Measurements from ENCODE around the gene UGT1A8. TPM values are rescaled to one million over a fixed set of nuclear protein-coding genes. Genes with fewer than 3 reads are reported as not detected.

The UGT1A8 gene
- total and polyA plus RNA-seq, 9 of the 15 experiments (the other 6 are each of a cell fraction or from before 2014, with no cell fraction given) = 0.04 TPM; not detected in 8

DNA sequence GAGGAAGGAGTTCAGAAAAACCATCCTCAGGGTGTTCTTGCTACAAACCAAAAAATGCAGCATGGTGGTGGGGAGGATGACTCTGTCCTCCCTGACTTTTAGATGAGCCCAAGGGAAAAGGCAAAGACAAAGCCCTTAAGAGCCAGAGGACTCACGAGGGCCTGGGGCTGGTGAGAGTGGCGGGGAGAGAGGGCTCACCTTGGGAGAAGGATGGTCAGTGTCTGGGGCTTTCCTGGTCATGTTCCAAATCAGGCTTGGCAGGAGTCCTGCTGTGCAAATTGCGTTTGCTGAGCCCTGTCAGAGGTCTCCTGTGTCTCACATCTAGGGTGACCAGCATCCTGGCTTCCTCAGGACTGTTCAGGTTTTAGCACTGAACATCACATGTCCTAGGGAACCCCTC lies 147.3 kb downstream of the UGT1A8 start (continued):
- TF ChIP-seq POLR2H (tag; IDR thresholded peaks at IDR 0.05; ENCODE audit: low read depth) (no peak), NFIX (CRISPR knock-in tag; IDR thresholded peaks at IDR 0.05; ENCODE audit: low read depth) (no peak), POU5F1 (IDR thresholded peaks at IDR 0.05; ENCODE audit: borderline replicate concordance, low read depth, low read length, partially characterized antibody) (no peak)

DNA sequence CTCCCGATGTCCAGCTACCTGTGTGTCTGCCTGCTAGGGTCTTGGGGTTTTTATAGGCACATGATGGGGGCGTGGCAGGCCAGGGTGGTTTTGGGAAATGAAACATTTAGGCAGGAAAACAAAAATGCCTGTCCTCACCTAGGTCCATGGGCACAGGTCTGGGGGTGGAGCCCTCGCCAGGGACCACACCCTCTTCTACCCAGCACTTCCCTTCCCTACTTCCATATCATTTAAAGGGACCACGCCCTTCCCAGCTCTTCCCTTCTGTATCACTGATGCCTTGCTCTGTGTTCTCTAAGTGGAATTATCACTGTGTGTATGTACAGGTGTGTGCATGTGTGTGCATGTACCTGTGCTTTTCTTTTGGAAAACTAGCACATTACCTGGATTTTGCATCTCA lies 149.0 kb downstream of the UGT1A8 start:
- Histone ChIP-seq H3K9me1 (ENCODE audit: control insufficient read depth, insufficient read depth, low read length) (no peaks in the 10 kb centered on the region), H3K79me2 (ENCODE audit: control insufficient read depth, insufficient read depth, low read length) (no peaks in the 10 kb centered on the region), H3K9me3 (replicated peaks; ENCODE audit: control insufficient read depth, insufficient read depth, low read depth, low read length) (no peaks in the 10 kb centered on the region), H3K4me2 (ENCODE audit: insufficient read depth, low read length) (no peak overlapping the region), H3K27me3 (ENCODE audit: control insufficient read depth in 2 of 2, insufficient read depth in 2 of 2, low read length in 2 of 2) (peaks cover 0 to 7% of the 10 kb centered on the region in 2 experiments; a peak in 3 of 5 replicates), H4K20me1 (replicated peaks; ENCODE audit: control insufficient read depth, insufficient read depth, low read length) (no peaks in the 10 kb centered on the region), H3K27ac (ENCODE audit: extremely low read depth, low read depth, low read length) (no peak overlapping the region), H3K9ac (ENCODE audit: insufficient read depth in 1 of 2, low read depth in 2 of 2, low read length in 2 of 2) (no peak overlapping the region), H2AFZ (ENCODE audit: low read depth, low read length) (no peak overlapping the region), H3K4me1 (replicated peaks in 1 of 2; ENCODE audit: control insufficient read depth in 2 of 2, insufficient read depth in 2 of 2, low read length in 2 of 2) (no peaks in the 10 kb centered on the region), H3K4me3 (no peak overlapping the region), H3K36me3 (ENCODE audit: control insufficient read depth, insufficient read depth, low read length) (no peaks in the 10 kb centered on the region)
- intact Hi-C loops (cut with micrococcal nuclease) (no loop called here), in situ Hi-C loops (cut with MboI) (no loop called here)
- CTCF ChIA-PET (ENCODE audit: low intra/inter-chr PET ratio) = no interaction called here
- BruUV-seq (replicated peaks) = no TSS peak
- FAIRE-seq (no peak), DNase-seq (ENCODE audit: extremely low read depth in 1 of 4, low spot score in 3 of 4) (no peak), ATAC-seq (no peak)
- POLR2A ChIA-PET = no interaction called here
- 11% methylated on average over 3 of the region's 4 CpGs for WGBS (ENCODE audit: insufficient coverage, low coverage, missing lambda C conversion rate)
- TF ChIP-seq, protein P1, sequence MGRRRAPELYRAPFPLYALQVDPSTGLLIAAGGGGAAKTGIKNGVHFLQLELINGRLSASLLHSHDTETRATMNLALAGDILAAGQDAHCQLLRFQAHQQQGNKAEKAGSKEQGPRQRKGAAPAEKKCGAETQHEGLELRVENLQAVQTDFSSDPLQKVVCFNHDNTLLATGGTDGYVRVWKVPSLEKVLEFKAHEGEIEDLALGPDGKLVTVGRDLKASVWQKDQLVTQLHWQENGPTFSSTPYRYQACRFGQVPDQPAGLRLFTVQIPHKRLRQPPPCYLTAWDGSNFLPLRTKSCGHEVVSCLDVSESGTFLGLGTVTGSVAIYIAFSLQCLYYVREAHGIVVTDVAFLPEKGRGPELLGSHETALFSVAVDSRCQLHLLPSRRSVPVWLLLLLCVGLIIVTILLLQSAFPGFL (CRISPR knock-in tag; IDR thresholded peaks at IDR 0.05) = no peak
- no peak for TF ChIP-seq ZNF3 (CRISPR knock-in tag; IDR thresholded peaks at IDR 0.05)
- TF ChIP-seq, protein P2, sequence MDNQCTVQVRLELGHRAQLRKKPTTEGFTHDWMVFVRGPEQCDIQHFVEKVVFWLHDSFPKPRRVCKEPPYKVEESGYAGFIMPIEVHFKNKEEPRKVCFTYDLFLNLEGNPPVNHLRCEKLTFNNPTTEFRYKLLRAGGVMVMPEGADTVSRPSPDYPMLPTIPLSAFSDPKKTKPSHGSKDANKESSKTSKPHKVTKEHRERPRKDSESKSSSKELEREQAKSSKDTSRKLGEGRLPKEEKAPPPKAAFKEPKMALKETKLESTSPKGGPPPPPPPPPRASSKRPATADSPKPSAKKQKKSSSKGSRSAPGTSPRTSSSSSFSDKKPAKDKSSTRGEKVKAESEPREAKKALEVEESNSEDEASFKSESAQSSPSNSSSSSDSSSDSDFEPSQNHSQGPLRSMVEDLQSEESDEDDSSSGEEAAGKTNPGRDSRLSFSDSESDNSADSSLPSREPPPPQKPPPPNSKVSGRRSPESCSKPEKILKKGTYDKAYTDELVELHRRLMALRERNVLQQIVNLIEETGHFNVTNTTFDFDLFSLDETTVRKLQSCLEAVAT (IDR thresholded peaks at IDR 0.05) = no peak
- no peak for TF ChIP-seq NUFIP1 (IDR thresholded peaks at IDR 0.05; ENCODE audit: partially characterized antibody)
- no peak for TF ChIP-seq TAF9B (IDR thresholded peaks at IDR 0.05; ENCODE audit: partially characterized antibody)
- no peak for TF ChIP-seq TCF7 (IDR thresholded peaks at IDR 0.05; ENCODE audit: borderline replicate concordance)
- TF ChIP-seq, protein P3, sequence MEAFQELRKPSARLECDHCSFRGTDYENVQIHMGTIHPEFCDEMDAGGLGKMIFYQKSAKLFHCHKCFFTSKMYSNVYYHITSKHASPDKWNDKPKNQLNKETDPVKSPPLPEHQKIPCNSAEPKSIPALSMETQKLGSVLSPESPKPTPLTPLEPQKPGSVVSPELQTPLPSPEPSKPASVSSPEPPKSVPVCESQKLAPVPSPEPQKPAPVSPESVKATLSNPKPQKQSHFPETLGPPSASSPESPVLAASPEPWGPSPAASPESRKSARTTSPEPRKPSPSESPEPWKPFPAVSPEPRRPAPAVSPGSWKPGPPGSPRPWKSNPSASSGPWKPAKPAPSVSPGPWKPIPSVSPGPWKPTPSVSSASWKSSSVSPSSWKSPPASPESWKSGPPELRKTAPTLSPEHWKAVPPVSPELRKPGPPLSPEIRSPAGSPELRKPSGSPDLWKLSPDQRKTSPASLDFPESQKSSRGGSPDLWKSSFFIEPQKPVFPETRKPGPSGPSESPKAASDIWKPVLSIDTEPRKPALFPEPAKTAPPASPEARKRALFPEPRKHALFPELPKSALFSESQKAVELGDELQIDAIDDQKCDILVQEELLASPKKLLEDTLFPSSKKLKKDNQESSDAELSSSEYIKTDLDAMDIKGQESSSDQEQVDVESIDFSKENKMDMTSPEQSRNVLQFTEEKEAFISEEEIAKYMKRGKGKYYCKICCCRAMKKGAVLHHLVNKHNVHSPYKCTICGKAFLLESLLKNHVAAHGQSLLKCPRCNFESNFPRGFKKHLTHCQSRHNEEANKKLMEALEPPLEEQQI (IDR thresholded peaks at IDR 0.05) = no peak
- TF ChIP-seq ZFP1 (CRISPR knock-in tag; IDR thresholded peaks at IDR 0.05) = no peak
- TF ChIP-seq, protein P4, sequence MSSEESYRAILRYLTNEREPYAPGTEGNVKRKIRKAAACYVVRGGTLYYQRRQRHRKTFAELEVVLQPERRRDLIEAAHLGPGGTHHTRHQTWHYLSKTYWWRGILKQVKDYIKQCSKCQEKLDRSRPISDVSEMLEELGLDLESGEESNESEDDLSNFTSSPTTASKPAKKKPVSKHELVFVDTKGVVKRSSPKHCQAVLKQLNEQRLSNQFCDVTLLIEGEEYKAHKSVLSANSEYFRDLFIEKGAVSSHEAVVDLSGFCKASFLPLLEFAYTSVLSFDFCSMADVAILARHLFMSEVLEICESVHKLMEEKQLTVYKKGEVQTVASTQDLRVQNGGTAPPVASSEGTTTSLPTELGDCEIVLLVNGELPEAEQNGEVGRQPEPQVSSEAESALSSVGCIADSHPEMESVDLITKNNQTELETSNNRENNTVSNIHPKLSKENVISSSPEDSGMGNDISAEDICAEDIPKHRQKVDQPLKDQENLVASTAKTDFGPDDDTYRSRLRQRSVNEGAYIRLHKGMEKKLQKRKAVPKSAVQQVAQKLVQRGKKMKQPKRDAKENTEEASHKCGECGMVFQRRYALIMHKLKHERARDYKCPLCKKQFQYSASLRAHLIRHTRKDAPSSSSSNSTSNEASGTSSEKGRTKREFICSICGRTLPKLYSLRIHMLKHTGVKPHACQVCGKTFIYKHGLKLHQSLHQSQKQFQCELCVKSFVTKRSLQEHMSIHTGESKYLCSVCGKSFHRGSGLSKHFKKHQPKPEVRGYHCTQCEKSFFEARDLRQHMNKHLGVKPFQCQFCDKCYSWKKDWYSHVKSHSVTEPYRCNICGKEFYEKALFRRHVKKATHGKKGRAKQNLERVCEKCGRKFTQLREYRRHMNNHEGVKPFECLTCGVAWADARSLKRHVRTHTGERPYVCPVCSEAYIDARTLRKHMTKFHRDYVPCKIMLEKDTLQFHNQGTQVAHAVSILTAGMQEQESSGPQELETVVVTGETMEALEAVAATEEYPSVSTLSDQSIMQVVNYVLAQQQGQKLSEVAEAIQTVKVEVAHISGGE (CRISPR knock-in tag; IDR thresholded peaks at IDR 0.05) = no peak
- TF ChIP-seq NFYB (IDR thresholded peaks at IDR 0.05; ENCODE audit: extremely low read depth, insufficient read length) = no peak
